K562 treated with DMSO at 1 percent for 24 hours (cell line): ENCODE measurements around the gene CD248. TPM values are rescaled to one million over a fixed set of nuclear protein-coding genes. Genes with fewer than 3 reads are reported as not detected.

Source experiments
- total RNA-seq: library from RNA; unstranded; fragments of 300-600 nt; gene quantifications from 2 replicates; pipeline ENCODE4 v1.2.3, GENCODE V29; 2022; ENCODE audit warnings: low read depth; ENCODE audit not compliant: insufficient read depth

The CD248 gene, protein sequence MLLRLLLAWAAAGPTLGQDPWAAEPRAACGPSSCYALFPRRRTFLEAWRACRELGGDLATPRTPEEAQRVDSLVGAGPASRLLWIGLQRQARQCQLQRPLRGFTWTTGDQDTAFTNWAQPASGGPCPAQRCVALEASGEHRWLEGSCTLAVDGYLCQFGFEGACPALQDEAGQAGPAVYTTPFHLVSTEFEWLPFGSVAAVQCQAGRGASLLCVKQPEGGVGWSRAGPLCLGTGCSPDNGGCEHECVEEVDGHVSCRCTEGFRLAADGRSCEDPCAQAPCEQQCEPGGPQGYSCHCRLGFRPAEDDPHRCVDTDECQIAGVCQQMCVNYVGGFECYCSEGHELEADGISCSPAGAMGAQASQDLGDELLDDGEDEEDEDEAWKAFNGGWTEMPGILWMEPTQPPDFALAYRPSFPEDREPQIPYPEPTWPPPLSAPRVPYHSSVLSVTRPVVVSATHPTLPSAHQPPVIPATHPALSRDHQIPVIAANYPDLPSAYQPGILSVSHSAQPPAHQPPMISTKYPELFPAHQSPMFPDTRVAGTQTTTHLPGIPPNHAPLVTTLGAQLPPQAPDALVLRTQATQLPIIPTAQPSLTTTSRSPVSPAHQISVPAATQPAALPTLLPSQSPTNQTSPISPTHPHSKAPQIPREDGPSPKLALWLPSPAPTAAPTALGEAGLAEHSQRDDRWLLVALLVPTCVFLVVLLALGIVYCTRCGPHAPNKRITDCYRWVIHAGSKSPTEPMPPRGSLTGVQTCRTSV
- not detected in 2 replicates for total RNA-seq

GRCh38 chr11:66316849-66317251 is at the start of gene CD248:
TSS of gene CD248 (minus strand) at chr11:66317044. CDS start at chr11:66317027, 17 bp downstream.

GRCh38 chr11:66347425-66348276 is 30.8 kb upstream of the CD248 start, which contains the start of gene B4GAT1:
TSS of gene B4GAT1 (minus strand) at chr11:66347629. CDS start at chr11:66347545, 84 bp downstream.

GRCh38 chr11:66344550-66345315 is 27.9 kb upstream of the CD248 start, which contains the start of gene BRMS1:
TSS of gene BRMS1 (minus strand) at chr11:66345104. CDS start at chr11:66342234, 2,870 bp downstream.

GRCh38 chr11:66336234-66337102 is 19.6 kb upstream of the CD248 start, which contains the start of gene RIN1:
TSS of gene RIN1 (minus strand) at chr11:66336434. CDS start at chr11:66336402, 32 bp downstream.

DNA sequence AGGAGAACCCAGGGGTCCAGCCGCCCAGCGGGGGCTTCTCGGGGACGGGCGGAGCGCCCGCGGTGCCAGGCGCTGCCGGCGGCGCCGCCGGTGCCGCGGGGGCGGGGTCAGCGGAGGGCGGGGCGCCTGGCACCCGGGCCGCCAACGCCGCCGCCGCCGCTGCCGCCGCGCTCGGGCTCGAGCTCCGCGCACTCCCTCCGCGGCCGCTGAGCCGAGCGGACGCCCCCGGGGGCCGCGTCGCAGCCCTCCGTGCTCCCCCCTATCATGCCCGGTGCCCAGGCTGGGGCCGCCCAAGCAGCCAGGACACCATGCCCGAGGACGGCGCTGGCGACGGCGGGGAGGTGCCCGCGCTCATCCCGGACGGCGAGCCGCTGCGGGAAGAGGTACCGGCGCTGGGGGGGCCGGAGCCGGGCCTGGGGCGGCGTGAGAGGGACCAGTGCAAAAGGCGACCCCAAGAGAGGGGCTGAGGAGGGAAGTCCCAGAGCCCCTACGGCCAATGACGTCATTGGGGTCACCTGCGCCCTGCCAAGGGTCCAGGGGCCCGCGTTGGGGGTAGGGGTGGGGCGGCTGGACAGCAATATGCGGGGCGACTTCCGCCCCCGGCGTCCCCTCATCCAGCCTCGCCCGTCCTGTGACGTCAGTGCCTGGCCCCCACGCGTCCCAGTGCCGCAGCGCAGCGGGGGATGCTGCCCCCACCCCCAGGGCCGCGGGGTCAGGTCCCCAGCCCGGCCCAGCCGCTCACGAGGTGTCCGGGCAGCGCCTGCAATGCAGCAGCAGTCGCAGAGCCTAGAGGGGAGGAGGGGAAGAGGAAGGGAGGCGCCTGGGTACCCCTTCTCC is 24.9 kb downstream of the CD248 start, which contains the start of gene TMEM151A:
TMEM151A (plus strand) TSS at position 189 of the 837 bp plus-strand sequence; CDS start at position 309, 120 bp downstream.

GRCh38 chr11:66288671-66289547 is 27.9 kb downstream of the CD248 start, which contains the start of gene YIF1A:
TSS of gene YIF1A (minus strand) at chr11:66289143. CDS start at chr11:66288985, 158 bp downstream.

GRCh38 chr11:66277471-66278362 is 39.1 kb downstream of the CD248 start, which contains the start of gene CNIH2:
TSS of gene CNIH2 (plus strand) at chr11:66278175. CDS start at chr11:66278457, 282 bp downstream.

GRCh38 chr11:66268244-66268951 is 48.4 kb downstream of the CD248 start, which contains the start of gene RAB1B:
TSS of gene RAB1B (plus strand) at chr11:66268639. CDS start at chr11:66268680, 41 bp downstream.

Other genes with a start within 250 kb of the CD248 start
- gene PACS1, start 246.8 kb downstream of the CD248 start, total RNA-seq, result 35.1 and 39.1 TPM in 2 replicates
- gene KLC2, start 59.3 kb downstream of the CD248 start, total RNA-seq, result 45.0 and 46.3 TPM in 2 replicates
- gene RAB1B, start 48.4 kb downstream of the CD248 start, total RNA-seq, result 194 and 197 TPM in 2 replicates
- 1.1 TPM in 1 of 2 replicates, not detected in the other for gene CNIH2, start 38.9 kb downstream of the CD248 start, total RNA-seq
- gene YIF1A, start 27.9 kb downstream of the CD248 start, total RNA-seq, result 132 and 143 TPM in 2 replicates
- not detected in 2 replicates for gene TMEM151A, start 25.1 kb downstream of the CD248 start, total RNA-seq
- gene RIN1, start 19.4 kb upstream of the CD248 start, total RNA-seq, result 1.1 TPM in 2 replicates
- 65.5 and 66.8 TPM in 2 replicates for gene BRMS1, start 28.1 kb upstream of the CD248 start, total RNA-seq
- gene B4GAT1, start 30.6 kb upstream of the CD248 start, total RNA-seq, result 38.5 and 42.0 TPM in 2 replicates
- gene SLC29A2, start 54.7 kb upstream of the CD248 start, total RNA-seq, result 14.6 and 18.1 TPM in 2 replicates
- not detected in 2 replicates for gene NPAS4, start 104.0 kb upstream of the CD248 start, total RNA-seq
- 43.7 and 47.1 TPM in 2 replicates for gene MRPL11, start 121.8 kb upstream of the CD248 start, total RNA-seq
- 8.3 and 8.6 TPM in 2 replicates for gene PELI3, start 149.9 kb upstream of the CD248 start, total RNA-seq
- gene DPP3, start 163.4 kb upstream of the CD248 start, total RNA-seq, result 58.7 and 69.0 TPM in 2 replicates
- gene BBS1, start 193.6 kb upstream of the CD248 start, total RNA-seq, result 12.5 and 13.9 TPM in 2 replicates
- 14.7 and 14.8 TPM in 2 replicates for gene ZDHHC24, start 229.0 kb upstream of the CD248 start, total RNA-seq
- gene ACTN3, start 229.9 kb upstream of the CD248 start, total RNA-seq, result not detected in 2 replicates